AG20443 (cell line): ENCODE measurements around the gene NPPB.
A peak's percentile ranks its signal among the peaks of the same experiment; 100 is the strongest.

Experiments used
- DNase-seq: peaks from one replicate; pipeline ENCODE4 v3.0.0; 2012; ENCODE audit warnings: low spot score, mixed read lengths

NPPB gene

GRCh38 chr1:11880911-11881748 lies 22.4 kb upstream of the NPPB start:
- DNase-seq = no peak

DNA sequence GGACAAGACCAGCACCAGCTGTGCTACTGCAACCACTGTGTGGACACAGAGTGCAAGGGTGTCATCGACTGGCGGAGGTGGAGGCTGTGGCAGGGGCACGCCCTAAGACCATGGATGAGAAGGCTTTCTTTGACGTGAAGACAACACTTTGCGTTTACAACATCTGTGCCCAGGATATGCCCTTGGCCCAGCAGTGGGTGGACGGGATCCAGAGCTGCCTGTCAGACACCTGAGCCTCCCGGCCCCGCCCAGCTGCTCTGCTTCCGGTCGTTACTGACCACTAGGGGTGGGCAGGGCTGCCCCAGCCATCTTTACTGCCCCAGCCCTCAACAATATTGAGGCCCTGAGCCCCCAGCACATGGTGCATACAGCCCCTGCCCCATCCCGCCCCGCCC lies 21.4 kb upstream of the NPPB start:
- no peak for DNase-seq

DNA sequence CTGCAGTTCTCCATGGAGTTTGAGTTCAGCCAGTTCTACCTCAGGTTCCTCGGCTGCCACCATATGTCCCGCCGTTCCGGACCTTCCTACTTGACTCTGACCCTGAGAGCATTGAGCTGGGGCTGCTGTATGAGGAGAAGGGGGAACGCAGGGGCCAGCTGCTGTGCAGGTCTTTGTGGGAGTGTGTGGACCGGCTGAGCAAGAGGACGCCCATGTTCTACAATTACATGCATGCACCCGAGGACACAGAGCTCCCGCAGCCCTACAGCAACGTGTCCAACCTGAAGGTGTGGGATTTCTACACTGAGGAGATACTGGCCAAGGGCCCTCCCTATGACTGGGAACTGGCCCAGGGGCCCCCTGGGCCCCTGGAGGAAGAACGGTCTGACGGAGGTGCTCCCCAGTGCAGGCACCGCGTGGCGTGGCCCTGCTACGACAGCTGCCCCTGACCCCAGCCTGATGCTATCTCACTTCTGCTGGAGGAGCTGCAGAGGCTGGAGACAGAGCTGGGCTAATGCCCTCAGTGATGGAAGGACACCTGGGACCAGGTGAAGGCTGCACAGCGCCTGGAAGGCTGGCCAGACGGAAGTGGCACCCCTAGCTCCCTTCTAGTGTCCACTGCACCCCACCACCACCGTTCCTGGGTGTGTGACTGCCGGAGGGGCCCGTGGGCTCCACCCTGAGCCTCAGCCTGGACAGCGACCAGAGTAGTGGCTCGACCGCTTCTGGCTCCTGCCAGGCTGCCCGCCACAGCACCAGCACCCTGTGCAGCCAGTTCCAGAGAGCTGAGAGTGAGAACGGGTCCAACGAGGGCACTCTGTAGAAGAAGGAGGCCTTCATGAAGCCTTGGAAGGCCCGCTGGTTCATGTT lies 20.8 kb upstream of the NPPB start:
- no peak for DNase-seq

DNA sequence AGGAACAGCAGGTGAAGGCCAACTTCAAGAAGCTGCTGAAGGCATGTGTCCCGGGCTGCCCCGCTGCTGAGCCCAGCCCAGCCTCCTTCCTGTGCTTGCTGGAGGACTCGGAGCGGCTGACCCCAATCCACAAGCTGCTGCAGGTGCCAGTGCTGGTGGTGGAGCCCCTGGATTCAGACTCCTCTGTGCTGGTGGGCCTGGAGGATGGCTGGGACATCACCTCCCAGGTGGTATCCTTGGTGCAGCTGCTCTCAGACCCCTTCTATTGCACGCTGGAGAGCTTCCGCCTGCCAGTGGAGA lies 20.1 kb upstream of the NPPB start:
- no peak for DNase-seq

DNA sequence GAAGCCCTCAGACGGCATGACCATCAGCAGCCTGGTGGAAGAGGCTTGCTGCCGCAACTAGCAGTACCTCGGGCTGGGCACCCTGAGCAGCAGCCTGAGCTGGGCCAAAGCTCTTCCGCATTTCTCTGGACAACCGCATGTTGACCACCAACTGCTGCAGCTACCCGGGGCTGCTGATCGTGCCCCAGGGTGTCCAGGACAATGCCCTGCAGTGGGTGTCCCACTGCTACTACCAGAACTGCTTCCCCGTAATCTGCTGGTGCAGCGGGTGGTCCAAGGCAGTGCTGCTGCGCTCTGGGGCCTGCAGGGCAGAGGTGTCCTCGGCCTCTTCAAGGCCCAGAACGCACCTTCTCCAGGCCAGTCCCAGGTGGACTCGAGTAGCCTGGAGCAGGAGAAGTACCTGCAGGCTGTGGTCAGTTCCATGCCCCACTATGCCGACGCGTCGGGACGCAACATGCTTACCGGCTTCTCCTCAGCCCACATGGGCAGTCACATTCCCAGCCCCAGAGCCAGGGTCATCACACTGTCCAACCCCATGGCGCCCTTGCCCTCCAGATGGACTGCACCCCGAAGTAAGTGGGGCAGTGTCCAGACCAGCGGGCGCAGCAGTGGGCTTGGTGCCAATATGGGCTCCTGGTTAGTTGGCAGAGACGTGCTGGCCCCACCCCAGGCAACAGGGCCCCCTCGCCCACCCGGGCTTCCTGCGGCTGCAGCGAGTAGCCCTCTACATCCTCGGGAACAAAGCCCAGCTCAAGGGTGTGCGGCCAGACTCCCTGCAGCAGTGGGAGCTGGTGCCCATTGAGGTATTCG lies 19.5 kb upstream of the NPPB start:
- no peak for DNase-seq

- no peak for DNase-seq
Observed at GRCh38 chr1:11877074-11877473, 18.3 kb upstream of the NPPB start.

DNA sequence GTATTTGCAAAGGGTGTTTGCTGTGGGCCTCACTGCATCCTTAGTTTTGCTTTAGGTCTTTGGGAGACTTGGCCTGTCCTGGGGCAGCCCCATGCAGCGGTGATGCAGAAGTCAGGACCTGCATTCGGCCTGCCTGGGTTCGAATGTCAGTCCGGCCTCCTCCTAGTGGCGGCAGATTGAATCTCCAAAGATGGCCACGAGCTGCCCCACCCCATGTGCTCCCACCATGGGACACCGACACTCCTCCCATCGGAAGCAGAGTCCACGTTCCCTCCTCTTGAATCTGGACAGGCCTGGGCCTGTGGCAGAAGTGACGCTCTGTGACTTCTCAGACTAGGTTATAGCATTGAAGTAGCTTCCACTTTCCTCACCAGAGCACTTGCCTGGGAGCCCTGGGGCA lies 16.3 kb upstream of the NPPB start:
- no peak for DNase-seq

DNA sequence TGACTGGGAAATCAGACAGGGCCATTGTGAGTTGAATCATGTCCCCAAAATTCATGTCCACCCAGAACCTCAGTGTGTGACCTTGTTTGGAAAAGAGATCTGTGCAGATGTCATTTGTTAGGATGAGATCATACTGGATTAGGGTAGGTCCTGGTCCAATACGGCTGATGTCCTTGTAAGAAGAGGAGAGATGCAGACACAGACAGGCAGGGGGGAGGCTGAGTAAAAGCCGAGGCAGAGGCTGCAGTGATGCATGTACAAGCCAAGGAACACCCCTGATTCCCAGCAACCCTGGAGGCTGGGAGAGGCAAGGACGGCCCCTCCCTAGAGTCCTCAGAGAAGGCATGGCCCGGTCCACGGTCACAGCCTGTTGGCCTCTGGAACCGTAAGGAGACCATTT lies 15.9 kb upstream of the NPPB start:
- DNase-seq = no peak

GRCh38 chr1:11874258-11874562 lies 15.5 kb upstream of the NPPB start:
- no peak for DNase-seq

GRCh38 chr1:11873395-11874257 lies 14.9 kb upstream of the NPPB start:
- no peak for DNase-seq

DNA sequence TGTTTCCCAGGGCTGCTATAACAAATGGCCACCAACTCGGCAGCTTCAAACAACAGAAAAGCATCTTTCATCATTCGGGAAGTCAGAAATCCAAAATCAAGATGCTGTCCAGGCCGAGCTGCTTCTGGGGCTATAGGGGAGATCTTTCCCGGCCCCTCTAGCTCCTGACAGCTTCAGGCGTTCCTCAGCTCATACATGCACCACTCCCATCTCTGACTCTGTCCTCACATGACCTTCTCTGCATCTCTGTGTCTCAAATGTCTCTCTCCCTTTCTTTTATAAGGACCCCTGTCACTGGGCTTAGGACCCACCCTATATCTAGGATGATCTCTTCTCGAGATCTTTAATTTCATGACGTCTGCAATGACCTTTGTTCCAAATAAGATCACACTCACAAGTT lies 13.8 kb upstream of the NPPB start:
- DNase-seq = no peak

DNA sequence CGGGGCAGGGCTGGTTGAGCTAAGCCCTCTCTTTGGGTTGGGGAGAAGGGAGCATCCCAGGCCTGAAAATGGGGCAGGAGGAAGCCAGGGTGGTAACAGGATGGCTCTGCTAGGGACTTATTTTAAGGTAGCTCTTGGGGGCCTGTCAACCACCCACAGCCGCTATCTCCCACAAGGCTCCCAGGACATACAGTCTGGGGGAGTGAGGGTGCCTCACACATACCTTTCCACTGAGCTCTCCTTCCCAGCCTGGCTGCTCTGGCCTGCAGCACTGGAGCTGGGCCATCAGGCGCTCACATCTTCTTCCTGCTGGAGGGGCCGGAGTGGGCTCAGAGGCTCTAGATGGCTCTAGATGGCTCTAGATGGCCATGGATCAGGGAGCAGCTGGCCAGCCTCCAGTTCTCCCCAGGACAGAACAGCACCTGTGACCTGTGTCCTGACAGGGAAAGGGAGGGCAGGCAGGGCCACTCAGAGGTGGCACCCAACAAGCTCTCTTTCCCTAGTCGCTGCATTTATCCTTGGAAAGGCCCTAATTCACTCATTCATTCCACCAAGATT lies 11.0 kb upstream of the NPPB start:
- no peak for DNase-seq

DNA sequence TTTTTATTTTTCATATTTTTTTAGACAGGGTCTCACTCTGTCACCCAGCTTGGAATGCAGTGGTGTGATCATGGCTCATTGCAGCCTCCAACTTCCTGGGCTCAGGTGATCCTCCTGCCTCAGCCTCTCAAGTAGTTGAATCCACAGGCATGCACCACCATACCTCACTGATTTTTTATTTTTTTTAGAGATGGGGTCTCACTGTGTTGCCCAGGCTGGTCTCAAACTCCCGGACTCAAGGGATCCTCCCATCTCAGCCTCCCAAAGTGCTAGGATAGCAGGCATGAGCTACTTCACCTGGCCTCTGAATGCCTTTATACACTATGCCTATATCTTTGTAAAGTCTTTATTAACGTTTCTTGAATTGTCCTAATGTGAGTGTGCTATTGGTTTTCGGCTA lies 10.4 kb upstream of the NPPB start:
- no peak for DNase-seq

DNA sequence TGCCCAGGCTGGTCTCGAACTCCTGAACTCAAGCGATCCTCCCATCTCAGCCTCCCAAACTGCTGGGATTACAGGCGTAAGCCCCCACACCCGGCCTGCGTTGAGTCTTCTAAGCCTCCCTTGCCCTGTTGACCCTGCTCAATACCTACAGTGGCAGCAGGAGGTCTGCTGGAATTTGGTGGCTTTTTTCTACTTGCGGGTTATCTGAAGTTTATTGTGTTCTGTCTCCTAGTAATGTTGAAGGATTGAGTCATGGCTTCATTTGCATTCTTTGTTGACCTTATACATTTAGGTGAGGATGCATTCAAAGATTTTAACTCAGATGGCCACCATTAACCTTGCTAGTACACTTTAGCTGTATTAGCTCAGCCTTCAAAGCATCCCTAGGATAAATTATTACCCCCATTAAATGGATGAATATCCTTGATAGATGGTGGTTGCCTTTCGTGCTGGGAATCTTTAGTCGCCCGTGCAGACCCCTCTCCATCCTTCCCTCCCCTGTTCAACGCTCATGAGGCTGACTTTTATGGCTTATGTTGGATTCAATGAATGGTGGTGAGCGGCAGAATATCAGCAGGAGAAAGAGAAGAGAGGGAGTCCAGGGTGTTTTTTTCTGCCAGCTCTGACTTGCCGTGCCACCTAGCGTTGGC lies 9.7 kb upstream of the NPPB start:
- no peak for DNase-seq

GRCh38 chr1:11862890-11863289 lies 4.1 kb upstream of the NPPB start:
- peak; percentile 49 for DNase-seq

GRCh38 chr1:11860587-11860986 lies 1.8 kb upstream of the NPPB start:
- no peak for DNase-seq

- no peak for DNase-seq
Observed at GRCh38 chr1:11860083-11860482, 1.3 kb upstream of the NPPB start.

DNA sequence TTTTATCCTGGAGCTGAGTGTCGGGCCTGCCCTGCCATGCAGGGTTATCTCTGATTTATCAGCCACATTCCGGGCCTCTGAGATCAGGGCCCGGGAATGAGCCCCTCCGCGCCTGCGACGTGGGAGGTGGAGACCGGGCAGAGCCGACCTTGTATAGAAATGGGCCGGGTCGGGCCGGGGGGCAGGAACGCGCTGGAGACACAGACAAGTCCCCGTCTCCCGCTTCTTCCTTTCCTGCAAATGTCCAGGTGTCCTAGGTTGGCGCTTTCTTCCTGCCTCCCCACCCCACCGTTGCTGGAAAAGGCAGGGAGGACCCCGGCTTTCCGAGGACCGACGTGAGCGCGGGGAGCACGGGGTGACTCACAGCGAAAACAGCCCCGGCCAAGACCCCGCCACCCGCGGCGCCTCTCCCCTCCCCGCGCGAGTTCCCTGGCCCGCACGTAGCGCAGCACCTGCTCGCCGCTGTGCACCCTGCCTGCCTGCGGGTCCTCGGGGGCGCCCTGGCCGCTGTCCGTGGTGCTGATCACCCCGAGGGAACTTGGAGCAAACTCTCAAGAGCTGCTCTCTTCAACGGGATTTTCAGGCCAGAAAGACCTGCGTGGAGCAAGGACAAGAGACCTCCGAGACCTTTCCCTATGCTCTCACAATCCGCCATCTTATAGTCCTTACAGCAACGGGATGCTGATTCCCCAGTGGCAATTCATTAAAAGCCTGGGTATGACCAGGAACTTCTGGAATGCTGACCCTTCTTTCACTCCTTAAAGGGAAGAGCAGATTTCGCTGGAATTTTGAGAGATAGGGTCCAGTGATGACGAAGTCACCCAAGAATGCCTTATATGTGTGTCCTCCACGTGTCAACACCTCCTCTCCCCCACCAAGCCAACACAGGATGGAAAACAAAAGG lies 475 bp upstream of the NPPB start:
- peak; percentile 83 for DNase-seq

DNA sequence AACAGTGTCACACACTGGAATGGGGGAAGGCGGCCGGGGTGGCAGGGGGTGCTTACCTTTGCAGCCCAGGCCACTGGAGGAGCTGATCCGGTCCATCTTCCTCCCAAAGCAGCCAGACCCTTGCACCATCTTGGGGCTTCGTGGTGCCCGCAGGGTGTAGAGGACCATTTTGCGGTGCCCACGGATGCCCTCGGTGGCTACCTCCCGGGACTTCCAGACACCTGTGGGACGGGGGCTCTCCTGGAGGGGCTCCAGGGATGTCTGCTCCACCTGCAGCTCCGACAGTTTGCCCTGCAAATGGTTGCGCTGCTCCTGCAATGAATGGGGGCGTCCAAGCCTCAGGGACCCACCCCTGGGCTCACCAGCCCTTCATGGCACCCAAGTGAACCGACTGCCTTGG lies 587 bp downstream of the NPPB start:
- DNase-seq = no peak
